Measurements from ENCODE around the gene TNPO3. TPM values are rescaled to one million over a fixed set of nuclear protein-coding genes. Genes with fewer than 3 reads are reported as not detected.

The TNPO3 gene
- total RNA-seq, 3 donors from 2014 or later = 36.4 to 42.7 (median 36.6) TPM

DNA sequence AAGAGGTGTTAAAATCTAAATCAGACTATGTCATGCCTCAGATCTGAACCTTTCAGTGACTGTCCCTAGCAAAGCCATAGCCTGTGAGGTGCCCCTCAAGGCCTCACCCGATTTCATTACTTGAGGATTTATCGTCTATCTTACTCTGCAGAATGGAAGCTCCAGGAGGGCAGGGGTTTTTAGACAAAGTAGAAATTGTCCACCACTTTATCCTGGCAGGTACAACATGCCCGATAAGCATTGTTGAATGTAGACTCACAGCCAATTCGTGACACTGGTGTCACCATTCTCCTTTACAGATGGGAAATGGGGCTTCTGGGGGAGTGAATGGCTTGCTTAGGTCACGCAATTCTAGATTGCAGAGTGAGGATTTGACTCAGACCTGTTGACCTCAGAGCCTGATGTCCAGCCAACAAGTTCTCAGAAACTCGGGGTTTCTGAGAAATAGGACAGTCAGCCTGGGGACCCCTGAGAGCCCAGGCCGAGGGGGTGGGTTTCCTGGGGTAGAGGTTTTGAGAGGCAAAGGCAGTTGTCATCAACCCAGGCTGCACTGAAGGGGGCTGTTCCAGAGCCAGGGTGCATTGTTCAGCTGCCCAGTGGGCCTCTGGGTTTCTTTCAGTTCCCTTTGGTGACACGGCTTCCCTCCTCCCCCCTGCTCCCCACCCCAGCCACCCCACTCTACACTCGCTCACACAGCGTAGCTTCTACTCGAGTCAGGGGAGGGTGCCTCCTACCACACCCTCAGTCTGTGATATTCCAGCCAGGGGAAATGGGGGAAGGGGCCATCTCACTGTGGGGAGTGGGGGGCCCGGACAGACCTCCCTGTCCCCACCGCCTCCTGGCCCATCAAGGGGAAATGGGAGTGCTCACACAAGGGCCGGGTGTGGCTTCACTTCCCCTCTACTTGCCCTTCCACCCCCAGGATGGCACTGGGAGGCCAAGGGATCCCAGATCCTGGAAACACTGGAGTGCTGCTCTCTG is 120.3 kb downstream of the TNPO3 start:
- no peak for DNase-seq (ENCODE audit: low spot score in 2 of 2)
- H3K27me3 ChIP-seq = no peaks in the 10 kb centered on the region
- no peak overlapping the region for H3K4me3 ChIP-seq
- no peaks in the 10 kb centered on the region for H3K9me3 ChIP-seq
- H3K27ac ChIP-seq = no peak overlapping the region
- intact Hi-C loops (cut with DNase I; ENCODE audit: low total_unique reads) = no loop called here
- TF ChIP-seq POLR2A (IDR thresholded peaks at IDR 0.05) = no peak
- no peak for TF ChIP-seq POLR2AphosphoS5 (IDR thresholded peaks at IDR 0.05)
- no peak for TF ChIP-seq CTCF (IDR thresholded peaks at IDR 0.05)
- no peaks in the 10 kb centered on the region for H3K36me3 ChIP-seq
- no peaks in the 10 kb centered on the region for H3K4me1 ChIP-seq

DNA sequence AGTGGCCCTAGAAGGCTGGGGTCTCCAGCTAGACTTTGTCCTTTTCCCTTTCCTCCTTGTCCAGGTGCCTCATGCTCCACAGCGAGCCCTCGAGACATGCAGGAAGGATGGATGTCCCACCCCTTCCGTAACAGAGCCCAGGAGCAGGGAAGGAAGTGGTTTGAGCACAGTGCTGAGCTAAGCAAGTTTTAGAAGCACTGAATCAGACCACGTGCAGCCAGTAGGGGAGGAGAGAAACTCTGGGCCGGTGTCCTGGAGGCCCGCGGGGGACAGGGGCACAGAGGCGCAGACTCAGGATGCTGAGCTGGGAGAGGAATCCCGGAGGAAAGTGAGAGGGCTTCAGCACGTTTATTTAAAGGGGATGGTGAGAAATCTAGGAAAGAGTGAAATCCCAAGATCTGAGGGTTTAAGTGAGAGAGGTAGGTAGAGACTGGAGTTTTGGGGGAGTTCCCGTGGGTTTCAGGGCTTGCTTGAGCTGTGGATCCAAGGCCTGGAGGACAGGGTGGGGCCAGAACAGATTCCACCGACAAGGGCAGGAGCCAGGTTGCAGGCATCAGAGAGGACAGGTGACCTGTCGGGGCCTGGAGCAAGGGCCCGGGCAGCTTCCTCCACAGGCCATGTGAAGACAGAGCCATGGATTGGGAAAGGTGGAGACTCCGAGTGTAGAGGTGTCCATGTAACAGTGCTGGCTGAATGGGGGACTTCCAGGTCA is 121.6 kb downstream of the TNPO3 start:
- peak in 1 of 2 donors; percentile 35 for DNase-seq (ENCODE audit: low spot score in 2 of 2)
- no peak for TF ChIP-seq POLR2AphosphoS5 (IDR thresholded peaks at IDR 0.05)
- no peak for TF ChIP-seq CTCF (IDR thresholded peaks at IDR 0.05)
- TF ChIP-seq POLR2A (IDR thresholded peaks at IDR 0.05) = no peak
- H3K36me3 ChIP-seq = no peaks in the 10 kb centered on the region
- no peaks in the 10 kb centered on the region for H3K4me1 ChIP-seq
- intact Hi-C loops (cut with DNase I; ENCODE audit: low total_unique reads) = no loop called here
- H3K4me3 ChIP-seq = no peak overlapping the region
- no peak overlapping the region for H3K27ac ChIP-seq
- no peaks in the 10 kb centered on the region for H3K9me3 ChIP-seq
- H3K27me3 ChIP-seq = no peaks in the 10 kb centered on the region

- TF ChIP-seq POLR2AphosphoS5 (IDR thresholded peaks at IDR 0.05) = no peak
- intact Hi-C loops (cut with DNase I; ENCODE audit: low total_unique reads) = no loop called here
- no peaks in the 10 kb centered on the region for H3K27me3 ChIP-seq
- no peaks in the 10 kb centered on the region for H3K36me3 ChIP-seq
- H3K4me1 ChIP-seq = no peaks in the 10 kb centered on the region
- no peaks in the 10 kb centered on the region for H3K9me3 ChIP-seq
- H3K27ac ChIP-seq = no peak overlapping the region
- H3K4me3 ChIP-seq = no peak overlapping the region
- no peak for DNase-seq (ENCODE audit: low spot score in 2 of 2)
Observed at GRCh38 chr7:128932862-128933179, 122.1 kb downstream of the TNPO3 start.

- no peaks in the 10 kb centered on the region for H3K4me1 ChIP-seq
- H3K36me3 ChIP-seq = no peaks in the 10 kb centered on the region
- no peaks in the 10 kb centered on the region for H3K9me3 ChIP-seq
- H3K4me3 ChIP-seq = no peak overlapping the region
- no peaks in the 10 kb centered on the region for H3K27me3 ChIP-seq
- TF ChIP-seq POLR2A (IDR thresholded peaks at IDR 0.05) = no peak
- TF ChIP-seq POLR2AphosphoS5 (IDR thresholded peaks at IDR 0.05) = no peak
- TF ChIP-seq CTCF (IDR thresholded peaks at IDR 0.05) = no peak
- DNase-seq (ENCODE audit: low spot score in 2 of 2) = peak in 1 of 2 donors; percentile 51
- intact Hi-C loops (cut with DNase I; ENCODE audit: low total_unique reads) = no loop called here
- no peak overlapping the region for H3K27ac ChIP-seq
Observed at GRCh38 chr7:128931965-128932861, 122.7 kb downstream of the TNPO3 start.

DNA sequence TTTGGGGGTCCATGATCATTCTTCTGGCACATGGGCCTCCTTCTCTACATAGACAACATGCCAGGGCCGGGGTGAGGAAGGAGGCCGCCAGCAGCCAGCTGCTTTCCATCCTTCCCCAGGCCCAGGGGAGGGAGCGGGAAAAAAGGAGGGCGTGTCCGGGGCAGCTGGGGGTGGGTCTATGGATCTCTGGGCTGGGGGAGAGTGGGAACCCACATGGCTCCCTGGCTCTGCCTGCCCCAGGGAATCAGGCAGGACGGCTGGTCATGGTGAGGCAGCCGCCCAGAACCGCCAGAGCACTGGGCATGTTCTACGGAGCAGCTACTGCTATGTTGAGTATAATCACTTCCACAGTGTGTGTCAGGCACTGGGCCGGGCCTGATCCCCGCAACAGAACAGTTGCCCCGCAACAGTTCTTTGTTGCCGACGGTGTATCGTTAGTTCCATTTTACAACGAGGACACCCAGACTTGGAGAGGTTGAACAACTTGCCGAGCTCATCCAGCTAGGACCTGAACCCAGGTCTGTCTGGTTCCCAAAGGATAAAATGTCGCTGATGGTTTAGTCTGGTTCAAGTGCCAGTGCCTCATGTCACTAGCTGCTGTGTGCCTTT is 123.6 kb downstream of the TNPO3 start:
- Histone ChIP-seq H3K36me3 (no peaks in the 10 kb centered on the region), H3K4me1 (no peaks in the 10 kb centered on the region), H3K27me3 (no peaks in the 10 kb centered on the region), H3K9me3 (no peaks in the 10 kb centered on the region), H3K4me3 (no peak overlapping the region), H3K27ac (no peak overlapping the region)
- intact Hi-C loops (cut with DNase I; ENCODE audit: low total_unique reads) = no loop called here
- peak in 1 of 2 donors; percentile 25 for DNase-seq (ENCODE audit: low spot score in 2 of 2)
- TF ChIP-seq CTCF (IDR thresholded peaks at IDR 0.05) = no peak
- no peak for TF ChIP-seq POLR2A (IDR thresholded peaks at IDR 0.05)
- TF ChIP-seq POLR2AphosphoS5 (IDR thresholded peaks at IDR 0.05) = no peak

Data from breast epithelium (tissue), 4 donors.